ENCODE results near the gene ZMYND10. TPM values are rescaled to one million over a fixed set of nuclear protein-coding genes. Genes with fewer than 3 reads are reported as not detected.
"Not testable (repeated sequence)": the region's sequence is repeated elsewhere in the genome, so short reads cannot be mapped to it uniquely, and the experiment has no call there.

The ZMYND10 gene
- total RNA-seq, 2 experiments from 2014 or later, result 3.5 to 3.6 TPM

GRCh38 chr3:50319894-50320625 lies 25.5 kb downstream of the ZMYND10 start:
- CTCF ChIA-PET, result interaction anchor here (0.7 to 1.4 kb wide), 4 partner anchors 13 to 28 kb away, joined by 3 to 7 read pairs (median 4); partner anchors contain the start of genes HYAL3, IFRD2 and NAA80
- Mint-ChIP-seq H3K27me3 (no peaks in the 10 kb centered on the region), H3K36me3 (ENCODE audit: low read depth) (peaks cover 4% of the 10 kb centered on the region), H3K4me3 (peak overlapping the region; percentile 82), H3K27ac (peak overlapping the region; percentile 83), H3K9me3 (no peaks in the 10 kb centered on the region), H3K4me1 (peaks cover 48% of the 10 kb centered on the region)
- DNase-seq, result no peak
- POLR2A ChIA-PET, result no interaction called here

GRCh38 chr3:50319181-50319893 lies 26.2 kb downstream of the ZMYND10 start:
- Mint-ChIP-seq H3K27ac (no peak overlapping the region), H3K9me3 (no peaks in the 10 kb centered on the region), H3K27me3 (no peaks in the 10 kb centered on the region), H3K4me3 (peak overlapping the region; percentile 12), H3K36me3 (ENCODE audit: low read depth) (peaks cover 4% of the 10 kb centered on the region), H3K4me1 (peaks cover 46% of the 10 kb centered on the region)
- ChIA-PET CTCF (interaction anchor here (0.7 to 1.9 kb wide), 5 partner anchors 11 to 125 kb away, joined by 3 to 6 read pairs (median 5); partner anchors contain the start of gene IFRD2), POLR2A (no interaction called here)
- DNase-seq, result no peak

GRCh38 chr3:50318615-50319014 lies 26.9 kb downstream of the ZMYND10 start:
- ChIA-PET POLR2A (no interaction called here), CTCF (interaction anchor here (0.8 to 1.9 kb wide), 6 partner anchors 9 to 124 kb away, joined by 4 to 14 read pairs (median 5); partner anchors contain the start of gene TUSC2)
- Mint-ChIP-seq H3K4me1 (peaks cover 47% of the 10 kb centered on the region), H3K36me3 (ENCODE audit: low read depth) (peaks cover 4% of the 10 kb centered on the region), H3K27me3 (no peaks in the 10 kb centered on the region), H3K27ac (no peak overlapping the region), H3K9me3 (no peaks in the 10 kb centered on the region), H3K4me3 (peak overlapping the region; percentile 4)
- DNase-seq, result no peak

- Mint-ChIP-seq H3K36me3 (ENCODE audit: low read depth) (peaks cover 4% of the 10 kb centered on the region), H3K27ac (no peak overlapping the region), H3K27me3 (no peaks in the 10 kb centered on the region), H3K4me3 (no peak overlapping the region), H3K4me1 (peaks cover 43% of the 10 kb centered on the region), H3K9me3 (no peaks in the 10 kb centered on the region)
- CTCF ChIA-PET, result interaction anchor here (1.5 to 1.9 kb wide), 4 partner anchors 10 to 18 kb away, joined by 5 to 14 read pairs (median 6); partner anchors contain the start of gene TUSC2
- no peak for DNase-seq
- POLR2A ChIA-PET, result no interaction called here
These were observed 27.4 kb downstream of the ZMYND10 start for GRCh38 chr3:50318163-50318562.

- Mint-ChIP-seq H3K27me3 (no peaks in the 10 kb centered on the region), H3K4me1 (peaks cover 39% of the 10 kb centered on the region), H3K27ac (peak overlapping the region; percentile 89), H3K4me3 (no peak overlapping the region), H3K9me3 (no peaks in the 10 kb centered on the region), H3K36me3 (ENCODE audit: low read depth) (peaks cover 4% of the 10 kb centered on the region)
- DNase-seq, result no peak
- POLR2A ChIA-PET, result no interaction called here
- CTCF ChIA-PET, result interaction anchor here (1.1 to 1.9 kb wide), 5 partner anchors 9 to 18 kb away, joined by 3 to 14 read pairs (median 5); partner anchors contain the start of genes HYAL1, HYAL3, NAA80 and TUSC2
These were observed 28.2 kb downstream of the ZMYND10 start for GRCh38 chr3:50317300-50317699.

GRCh38 chr3:50316657-50317242 lies 28.8 kb downstream of the ZMYND10 start:
- Mint-ChIP-seq H3K36me3 (ENCODE audit: low read depth) (peaks cover 4% of the 10 kb centered on the region), H3K9me3 (no peaks in the 10 kb centered on the region), H3K27me3 (no peaks in the 10 kb centered on the region), H3K4me1 (peaks cover 39% of the 10 kb centered on the region), H3K4me3 (peak overlapping the region; percentile 35), H3K27ac (peak overlapping the region; percentile 89)
- ChIA-PET POLR2A (no interaction called here), CTCF (interaction anchor here (1.1 to 1.9 kb wide), 3 partner anchors 11 to 18 kb away, joined by 3 to 14 read pairs (median 4); partner anchors contain the start of genes HYAL1, HYAL3, NAA80 and TUSC2)
- DNase-seq, result peak; percentile 66

GRCh38 chr3:50314816-50315215 lies 30.7 kb downstream of the ZMYND10 start:
- ChIA-PET POLR2A (no interaction called here), CTCF (interaction anchor here (1.0 to 2.8 kb wide), 8 partner anchors 8 to 23 kb away, joined by 3 to 12 read pairs (median 6); partner anchors contain the start of genes HYAL2, HYAL3, IFRD2 and NAA80)
- no peak overlapping the region for H3K27ac Mint-ChIP-seq
- peaks cover 4% of the 10 kb centered on the region for H3K36me3 Mint-ChIP-seq (ENCODE audit: low read depth)
- H3K4me3 Mint-ChIP-seq, result no peak overlapping the region
- H3K4me1 Mint-ChIP-seq, result peaks cover 30% of the 10 kb centered on the region
- no peaks in the 10 kb centered on the region for H3K9me3 Mint-ChIP-seq
- no peaks in the 10 kb centered on the region for H3K27me3 Mint-ChIP-seq
- no peak for DNase-seq

GRCh38 chr3:50314342-50314741 lies 31.2 kb downstream of the ZMYND10 start:
- ChIA-PET CTCF (interaction anchor here (1.0 to 2.8 kb wide), 8 partner anchors 8 to 302 kb away, joined by 3 to 12 read pairs (median 6); partner anchors contain the start of genes HYAL2, HYAL3, IFRD2 and NAA80), POLR2A (no interaction called here)
- H3K27ac Mint-ChIP-seq, result no peak overlapping the region

GRCh38 chr3:50312041-50312440 lies 33.5 kb downstream of the ZMYND10 start:
- H3K27ac Mint-ChIP-seq, result not testable (repeated sequence)

More at GRCh38 chr3:50314342-50314741, 31.2 kb downstream of the ZMYND10 start:
- no peak for DNase-seq
- no peak overlapping the region for H3K4me3 Mint-ChIP-seq
- no peaks in the 10 kb centered on the region for H3K27me3 Mint-ChIP-seq
- peaks cover 4% of the 10 kb centered on the region for H3K36me3 Mint-ChIP-seq (ENCODE audit: low read depth)
- no peaks in the 10 kb centered on the region for H3K9me3 Mint-ChIP-seq
- peaks cover 28% of the 10 kb centered on the region for H3K4me1 Mint-ChIP-seq

GRCh38 chr3:50304601-50305000 lies 40.9 kb downstream of the ZMYND10 start:
- H3K4me3 Mint-ChIP-seq, result no peak overlapping the region
- H3K27me3 Mint-ChIP-seq, result no peaks in the 10 kb centered on the region
- no peak overlapping the region for H3K27ac Mint-ChIP-seq
- ChIA-PET POLR2A (no interaction called here), CTCF (interaction anchor here (0.9 to 1.8 kb wide), 4 partner anchors 11 to 16 kb away, joined by 4 to 9 read pairs (median 4); no protein-coding TSS in a partner anchor)
- DNase-seq, result no peak
- H3K9me3 Mint-ChIP-seq, result no peaks in the 10 kb centered on the region
- peaks cover 14% of the 10 kb centered on the region for H3K4me1 Mint-ChIP-seq
- H3K36me3 Mint-ChIP-seq (ENCODE audit: low read depth), result no peaks in the 10 kb centered on the region

More at GRCh38 chr3:50312041-50312440, 33.5 kb downstream of the ZMYND10 start:
- H3K4me3 Mint-ChIP-seq; DNase-seq; H3K27me3 Mint-ChIP-seq; CTCF ChIA-PET; H3K36me3 Mint-ChIP-seq (ENCODE audit: low read depth); H3K9me3 Mint-ChIP-seq; POLR2A ChIA-PET: not testable (repeated sequence)
- peaks cover 17% of the 10 kb centered on the region for H3K4me1 Mint-ChIP-seq

GRCh38 chr3:50303013-50303815 lies 42.3 kb downstream of the ZMYND10 start, which contains the start of gene HYAL1:
TSS of gene HYAL1 (minus strand) at chr3:50303574. CDS start at chr3:50302956, 618 bp downstream.
- CTCF ChIA-PET, result interaction anchor here (0.7 to 1.1 kb wide), 3 partner anchors 14 to 51 kb away, joined by 3 to 4 read pairs (median 4); no protein-coding TSS in a partner anchor
- no peak for DNase-seq
- Mint-ChIP-seq H3K4me1 (peaks cover 18% of the 10 kb centered on the region), H3K36me3 (ENCODE audit: low read depth) (no peaks in the 10 kb centered on the region), H3K9me3 (no peaks in the 10 kb centered on the region), H3K4me3 (no peak within 1 kb of the TSS), H3K27ac (peak within 1 kb of the TSS; percentile 41), H3K27me3 (no peaks in the 10 kb centered on the region)
- POLR2A ChIA-PET, result no interaction called here

Measured in activated CD4-positive, alpha-beta T cell treated with anti-CD3 and anti-CD28 coated beads, Interleukin-2, amount 10 ng/mL, durations not matched to agents 7 days and 5 days (primary cell).